NCI-H2196 (cell line): ENCODE results near the gene NDUFB6.
"Not testable (repeated sequence)": the region's sequence is repeated elsewhere in the genome, so short reads cannot be mapped to it uniquely, and the experiment has no call there.

Experiments used
- DNase-seq: peaks from one replicate; lab custom pipeline; 2025; ENCODE audit not compliant: unreplicated experiment; lab: John Stamatoyannopoulos, UW

Gene NDUFB6

GRCh38 chr9:32524892-32525708, 47.9 kb downstream of the NDUFB6 start:
- peak; percentile 35 for DNase-seq

DNA sequence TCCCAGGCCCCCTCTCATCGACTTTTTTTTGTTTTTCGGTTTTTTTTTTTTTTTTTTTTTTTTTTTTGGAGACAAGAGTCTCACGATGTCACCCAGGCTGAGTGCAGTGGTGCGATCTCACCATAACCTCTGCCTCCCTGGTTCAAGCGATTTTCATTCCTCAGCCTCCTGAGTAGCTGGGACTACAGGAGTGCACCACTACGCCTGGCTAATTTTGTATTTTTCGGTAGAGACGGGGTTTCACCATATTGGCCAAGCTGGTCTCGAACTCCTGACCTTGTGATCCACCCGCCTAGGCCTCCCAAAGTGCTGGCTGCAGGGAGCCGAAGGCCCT, 48.4 kb downstream of the NDUFB6 start:
- DNase-seq = not testable (repeated sequence)

- no peak for DNase-seq
Measured at GRCh38 chr9:32523910-32524309, 49.0 kb downstream of the NDUFB6 start.

GRCh38 chr9:32518276-32518675, 54.7 kb downstream of the NDUFB6 start:
- DNase-seq = no peak

DNA sequence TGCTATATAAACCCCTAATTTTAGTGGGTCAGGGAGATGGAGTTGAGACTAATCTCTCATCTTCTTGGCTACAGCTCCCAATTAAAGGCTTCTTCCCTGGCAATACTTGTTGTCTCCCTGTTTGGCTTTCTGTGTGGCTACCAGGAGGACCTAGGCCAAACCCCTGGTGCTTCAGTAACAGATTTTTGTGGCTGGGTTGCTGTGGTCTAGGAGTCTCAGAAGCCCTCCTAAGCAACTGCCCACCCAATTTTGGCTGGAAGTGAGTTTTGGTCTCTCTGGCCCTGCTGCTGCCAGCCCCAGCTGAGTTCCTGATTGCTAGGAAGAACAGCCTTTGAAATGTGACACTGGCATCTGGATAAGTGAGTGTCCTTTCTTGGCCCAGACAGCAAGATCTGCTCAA, 56.7 kb downstream of the NDUFB6 start:
- no peak for DNase-seq

GRCh38 chr9:32508728-32509127, 64.2 kb downstream of the NDUFB6 start:
- no peak for DNase-seq

DNA sequence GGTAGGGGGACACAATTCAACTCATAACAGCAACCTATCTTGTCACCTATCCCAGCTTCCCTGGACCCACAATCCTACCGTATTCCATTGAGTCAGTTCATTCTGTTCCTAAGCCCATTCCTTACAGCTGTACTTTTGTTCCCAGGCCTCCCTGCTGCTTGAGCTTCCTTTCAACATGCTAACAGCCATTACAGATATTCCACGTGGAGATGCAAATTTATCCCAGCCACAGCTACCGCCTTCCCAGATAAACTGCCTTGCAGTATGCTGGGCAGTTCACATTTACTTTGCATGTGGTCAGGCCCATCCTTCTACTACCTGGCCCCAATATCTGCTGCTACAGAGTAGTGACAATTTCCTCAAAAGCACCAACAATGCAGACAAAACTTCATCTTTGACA, 70.0 kb downstream of the NDUFB6 start:
- DNase-seq = no peak
